ENCODE data around the gene PKP2. TPM values are rescaled to one million over a fixed set of nuclear protein-coding genes. Genes with fewer than 3 reads are reported as not detected.

PKP2 gene
- total RNA-seq, 1 experiment from 2014 or later: 61.1 TPM

- H3K9me3 Mint-ChIP-seq (ENCODE audit: low read depth, unreplicated experiment): peaks cover 2% of the 10 kb centered on the region
- H3K4me1 Mint-ChIP-seq (ENCODE audit: low read depth, unreplicated experiment): peaks cover 34% of the 10 kb centered on the region
- intact Hi-C loops (cut with micrococcal nuclease; ENCODE audit: unreplicated experiment): loop anchor here (1.0 to 10.0 kb wide), 3 partner anchors 24 to 163 kb away; no protein-coding TSS in a partner anchor
- no peaks in the 10 kb centered on the region for H3K27me3 Mint-ChIP-seq (ENCODE audit: unreplicated experiment)
- peak overlapping the region; percentile 25 for H3K4me3 Mint-ChIP-seq (ENCODE audit: low read depth, unreplicated experiment)
- CTCF ChIA-PET: interaction anchor here (0.6 to 1.7 kb wide), 7 partner anchors 13 to 469 kb away, joined by 3 to 10 read pairs (median 3); partner anchors contain the start of genes PKP2 and YARS2
- peaks cover 10% of the 10 kb centered on the region for H3K36me3 Mint-ChIP-seq (ENCODE audit: insufficient read depth, unreplicated experiment)
- TF ChIP-seq, protein P1, sequence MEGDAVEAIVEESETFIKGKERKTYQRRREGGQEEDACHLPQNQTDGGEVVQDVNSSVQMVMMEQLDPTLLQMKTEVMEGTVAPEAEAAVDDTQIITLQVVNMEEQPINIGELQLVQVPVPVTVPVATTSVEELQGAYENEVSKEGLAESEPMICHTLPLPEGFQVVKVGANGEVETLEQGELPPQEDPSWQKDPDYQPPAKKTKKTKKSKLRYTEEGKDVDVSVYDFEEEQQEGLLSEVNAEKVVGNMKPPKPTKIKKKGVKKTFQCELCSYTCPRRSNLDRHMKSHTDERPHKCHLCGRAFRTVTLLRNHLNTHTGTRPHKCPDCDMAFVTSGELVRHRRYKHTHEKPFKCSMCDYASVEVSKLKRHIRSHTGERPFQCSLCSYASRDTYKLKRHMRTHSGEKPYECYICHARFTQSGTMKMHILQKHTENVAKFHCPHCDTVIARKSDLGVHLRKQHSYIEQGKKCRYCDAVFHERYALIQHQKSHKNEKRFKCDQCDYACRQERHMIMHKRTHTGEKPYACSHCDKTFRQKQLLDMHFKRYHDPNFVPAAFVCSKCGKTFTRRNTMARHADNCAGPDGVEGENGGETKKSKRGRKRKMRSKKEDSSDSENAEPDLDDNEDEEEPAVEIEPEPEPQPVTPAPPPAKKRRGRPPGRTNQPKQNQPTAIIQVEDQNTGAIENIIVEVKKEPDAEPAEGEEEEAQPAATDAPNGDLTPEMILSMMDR (IDR thresholded peaks at IDR 0.05; ENCODE audit: unreplicated experiment): peak; percentile 20
- no TSS peak for BruUV-seq (replicated peaks)
- DNase-seq: no peak
- H3K27ac Mint-ChIP-seq (ENCODE audit: unreplicated experiment): peak overlapping the region; percentile 94
Observed at GRCh38 chr12:32918890-32919801, 22.6 kb upstream of the PKP2 start.

DNA sequence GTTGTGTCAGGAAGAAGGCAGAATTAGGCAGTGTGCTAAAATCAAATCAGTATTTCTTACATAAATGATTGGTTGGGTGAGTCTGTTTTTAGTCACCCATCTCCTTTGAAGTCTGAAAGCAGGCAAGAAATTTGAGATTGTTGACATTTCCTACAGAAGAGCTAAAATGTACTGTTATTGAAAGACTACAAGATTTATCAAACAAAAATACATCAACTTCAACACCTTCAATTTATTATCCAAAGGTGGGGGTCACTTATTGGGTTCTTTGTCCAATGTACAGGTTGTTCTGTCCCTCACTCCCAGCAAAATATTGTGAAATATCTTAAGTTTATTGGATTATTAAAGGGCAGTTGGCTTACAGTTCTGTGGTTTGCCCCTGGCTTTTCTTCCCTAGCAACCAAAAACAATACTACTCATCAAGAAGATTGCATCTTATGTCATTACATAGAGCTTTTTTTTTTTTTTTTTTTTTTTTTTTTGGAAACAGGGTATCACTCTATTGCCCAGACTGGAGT lies 20.6 kb upstream of the PKP2 start:
- no peaks in the 10 kb centered on the region for H3K27me3 Mint-ChIP-seq (ENCODE audit: unreplicated experiment)
- H3K27ac Mint-ChIP-seq (ENCODE audit: unreplicated experiment): no peak overlapping the region
- BruUV-seq (replicated peaks): no TSS peak
- H3K4me3 Mint-ChIP-seq (ENCODE audit: low read depth, unreplicated experiment): no peak overlapping the region
- DNase-seq: no peak
- CTCF ChIA-PET: interaction anchor here (0.6 to 1.2 kb wide), 3 partner anchors 23 to 172 kb away, joined by 3 to 4 read pairs (median 3); no protein-coding TSS in a partner anchor
- intact Hi-C loops (cut with micrococcal nuclease; ENCODE audit: unreplicated experiment): loop anchor here (10.0 kb wide), 1 partner anchor 52 kb away; no protein-coding TSS in a partner anchor
- peaks cover 2% of the 10 kb centered on the region for H3K9me3 Mint-ChIP-seq (ENCODE audit: low read depth, unreplicated experiment)
- TF ChIP-seq, protein P1 (IDR thresholded peaks at IDR 0.05; ENCODE audit: unreplicated experiment): no peak
- peaks cover 32% of the 10 kb centered on the region for H3K4me1 Mint-ChIP-seq (ENCODE audit: low read depth, unreplicated experiment)
- peaks cover 10% of the 10 kb centered on the region for H3K36me3 Mint-ChIP-seq (ENCODE audit: insufficient read depth, unreplicated experiment)

DNA sequence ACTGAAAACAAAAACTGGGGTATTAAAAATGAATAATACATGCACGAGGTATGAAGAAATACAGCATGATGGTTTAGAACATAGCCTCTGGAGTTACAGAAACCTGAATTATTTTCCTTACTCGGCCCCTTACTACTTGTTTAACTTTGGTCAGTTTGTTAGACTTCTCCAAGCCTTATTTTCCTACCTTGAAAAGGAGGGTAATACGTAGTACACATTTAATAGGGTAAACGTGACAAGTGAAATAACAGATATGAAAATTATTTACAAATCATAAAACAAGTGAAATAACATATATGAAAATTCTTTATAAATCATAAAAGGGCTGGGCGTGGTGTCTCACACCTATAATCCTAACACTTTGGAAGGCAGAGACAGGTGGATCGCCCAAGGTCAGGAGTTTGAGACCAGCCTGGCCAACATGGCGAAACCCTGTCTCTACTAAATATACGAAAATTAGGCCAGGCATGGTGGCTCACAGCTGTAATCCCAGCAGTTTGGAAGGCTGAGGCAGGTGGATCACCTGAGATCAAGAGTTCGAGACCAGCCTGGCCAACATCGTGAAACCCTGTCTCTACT lies 11.4 kb upstream of the PKP2 start:
- H3K4me1 Mint-ChIP-seq (ENCODE audit: low read depth, unreplicated experiment): peaks cover 14% of the 10 kb centered on the region
- H3K27ac Mint-ChIP-seq (ENCODE audit: unreplicated experiment): no peak overlapping the region
- no peaks in the 10 kb centered on the region for H3K27me3 Mint-ChIP-seq (ENCODE audit: unreplicated experiment)
- H3K9me3 Mint-ChIP-seq (ENCODE audit: low read depth, unreplicated experiment): no peaks in the 10 kb centered on the region
- BruUV-seq (replicated peaks): no TSS peak
- TF ChIP-seq, protein P1 (IDR thresholded peaks at IDR 0.05; ENCODE audit: unreplicated experiment): no peak
- H3K4me3 Mint-ChIP-seq (ENCODE audit: low read depth, unreplicated experiment): no peak overlapping the region
- intact Hi-C loops (cut with micrococcal nuclease; ENCODE audit: unreplicated experiment): no loop called here
- CTCF ChIA-PET: no interaction called here
- no peak for DNase-seq
- no peaks in the 10 kb centered on the region for H3K36me3 Mint-ChIP-seq (ENCODE audit: insufficient read depth, unreplicated experiment)

- Mint-ChIP-seq H3K4me3 (ENCODE audit: low read depth, unreplicated experiment) (no peak overlapping the region), H3K36me3 (ENCODE audit: insufficient read depth, unreplicated experiment) (no peaks in the 10 kb centered on the region), H3K9me3 (ENCODE audit: low read depth, unreplicated experiment) (no peaks in the 10 kb centered on the region), H3K27me3 (ENCODE audit: unreplicated experiment) (no peaks in the 10 kb centered on the region), H3K27ac (ENCODE audit: unreplicated experiment) (no peak overlapping the region), H3K4me1 (ENCODE audit: low read depth, unreplicated experiment) (peaks cover 14% of the 10 kb centered on the region)
- TF ChIP-seq, protein P1 (IDR thresholded peaks at IDR 0.05; ENCODE audit: unreplicated experiment): no peak
- DNase-seq: no peak
- intact Hi-C loops (cut with micrococcal nuclease; ENCODE audit: unreplicated experiment): no loop called here
- CTCF ChIA-PET: interaction anchor here (1.4 kb wide), 1 partner anchor 16 kb away, joined by 4 read pairs; no protein-coding TSS in a partner anchor
- no TSS peak for BruUV-seq (replicated peaks)
Observed at GRCh38 chr12:32907166-32907565, 10.6 kb upstream of the PKP2 start.

All from Calu3 (cell line).